HG02943 (cell line): ENCODE results near the gene CHST7.

Source experiments
- ATAC-seq: cut with Tn5 transposase; IDR thresholded peaks from one replicate; pipeline ENCODE4 v1.9.1; 2021; ENCODE audit warnings: mild to moderate bottlenecking, low read depth, moderate library complexity; ENCODE audit not compliant: unreplicated experiment

Gene CHST7

GRCh38 chrX:46643636-46644035, 70.1 kb downstream of the CHST7 start:
- no peak for ATAC-seq

GRCh38 chrX:46645614-46646013, 72.0 kb downstream of the CHST7 start:
- no peak for ATAC-seq

GRCh38 chrX:46647251-46647650, 73.7 kb downstream of the CHST7 start:
- ATAC-seq, result no peak
